HG03139 (cell line): Measurements from ENCODE around the gene SLC25A28.

Experiments
- ATAC-seq: cut with Tn5 transposase; IDR thresholded peaks from one replicate; pipeline ENCODE4 v1.9.1; 2021; ENCODE audit not compliant: unreplicated experiment

The SLC25A28 gene, protein sequence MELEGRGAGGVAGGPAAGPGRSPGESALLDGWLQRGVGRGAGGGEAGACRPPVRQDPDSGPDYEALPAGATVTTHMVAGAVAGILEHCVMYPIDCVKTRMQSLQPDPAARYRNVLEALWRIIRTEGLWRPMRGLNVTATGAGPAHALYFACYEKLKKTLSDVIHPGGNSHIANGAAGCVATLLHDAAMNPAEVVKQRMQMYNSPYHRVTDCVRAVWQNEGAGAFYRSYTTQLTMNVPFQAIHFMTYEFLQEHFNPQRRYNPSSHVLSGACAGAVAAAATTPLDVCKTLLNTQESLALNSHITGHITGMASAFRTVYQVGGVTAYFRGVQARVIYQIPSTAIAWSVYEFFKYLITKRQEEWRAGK

DNA sequence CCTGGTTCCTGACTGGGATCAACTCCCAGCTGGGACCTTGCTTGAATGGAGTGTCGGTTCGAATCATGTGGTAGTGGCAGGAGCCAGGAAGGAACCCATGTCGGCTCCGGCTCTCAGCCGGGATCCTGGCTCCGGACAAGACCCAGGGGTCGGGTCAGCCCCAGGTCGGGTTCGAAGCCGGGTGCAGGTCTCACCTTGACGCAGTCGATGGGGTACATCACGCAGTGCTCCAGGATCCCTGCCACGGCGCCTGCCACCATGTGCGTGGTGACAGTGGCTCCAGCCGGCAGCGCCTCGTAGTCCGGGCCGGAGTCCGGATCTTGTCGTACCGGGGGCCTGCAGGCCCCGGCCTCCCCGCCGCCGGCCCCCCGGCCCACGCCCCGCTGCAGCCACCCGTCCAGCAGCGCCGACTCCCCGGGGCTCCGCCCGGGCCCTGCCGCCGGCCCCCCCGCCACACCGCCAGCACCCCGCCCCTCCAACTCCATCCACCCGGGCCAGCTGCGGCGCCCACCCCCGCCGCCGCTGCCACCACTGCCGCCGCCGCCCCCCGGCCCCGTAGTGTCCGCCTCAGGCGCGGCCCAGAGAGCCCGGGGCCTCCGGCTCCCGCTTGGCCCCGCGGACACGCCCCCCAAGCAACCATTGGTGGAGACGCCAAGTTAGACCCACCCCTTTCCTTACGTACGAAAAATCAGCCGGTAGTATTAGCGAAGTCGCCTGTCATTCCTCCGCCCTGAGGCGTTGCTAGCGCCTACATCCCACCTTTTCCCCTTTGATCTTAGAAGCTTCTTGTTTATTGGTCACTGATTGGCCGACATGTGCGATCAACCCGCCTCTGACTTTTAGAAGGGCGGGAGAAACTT lies at the start of gene SLC25A28:
Gene SLC25A28 (minus strand): TSS at position 589 of the 860 bp plus-strand sequence. CDS start 104 bp downstream, at position 485.
- ATAC-seq = peak; percentile 73

DNA sequence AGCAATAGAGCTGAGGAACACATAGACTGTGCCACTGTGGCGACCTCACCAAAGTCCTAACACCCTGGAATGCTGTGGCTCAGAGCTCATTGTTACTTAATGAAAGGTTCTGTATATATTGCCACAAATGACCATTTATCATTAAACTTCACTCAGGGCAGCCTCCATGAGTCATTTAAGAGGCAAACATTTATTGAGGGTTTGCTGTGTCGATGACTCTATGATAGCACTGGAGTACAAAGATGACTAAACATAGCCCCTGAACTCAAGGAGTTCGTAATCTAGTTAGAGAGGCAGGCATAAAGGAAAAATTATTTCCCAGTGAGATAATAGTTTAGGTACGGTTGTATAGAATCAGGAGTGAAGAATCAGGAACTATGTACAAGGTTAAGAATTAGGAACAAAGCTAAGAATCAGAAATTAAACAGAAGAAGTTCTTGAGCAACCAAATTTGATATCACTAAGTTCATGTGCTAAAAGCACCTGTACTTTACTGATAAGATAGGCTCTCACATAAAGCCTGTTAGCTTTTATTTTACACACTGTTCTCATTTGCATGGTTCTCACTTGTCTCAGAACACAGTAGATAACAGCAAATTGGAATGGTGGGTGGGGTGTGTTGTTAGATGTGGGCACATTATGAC lies 47.0 kb upstream of the SLC25A28 start:
- no peak for ATAC-seq

DNA sequence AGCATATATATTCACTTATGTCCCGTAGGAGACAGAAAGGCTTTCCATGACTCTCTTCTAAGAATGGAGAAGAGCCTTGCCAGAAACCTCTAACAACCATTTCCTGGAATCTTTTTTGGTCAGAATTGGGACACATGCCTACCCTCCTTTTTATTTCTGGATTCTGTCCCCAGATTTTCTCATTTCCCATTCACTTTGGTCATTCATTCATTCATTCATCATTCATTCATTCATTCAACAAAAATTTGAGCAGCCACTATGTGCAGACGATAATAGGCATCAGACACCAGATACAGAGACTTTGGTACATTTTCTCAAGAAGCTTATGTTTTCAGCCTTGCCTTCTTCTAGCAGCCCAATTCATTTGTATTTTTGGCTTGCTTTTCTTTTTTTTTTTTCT lies 45.1 kb upstream of the SLC25A28 start:
- ATAC-seq = no peak

DNA sequence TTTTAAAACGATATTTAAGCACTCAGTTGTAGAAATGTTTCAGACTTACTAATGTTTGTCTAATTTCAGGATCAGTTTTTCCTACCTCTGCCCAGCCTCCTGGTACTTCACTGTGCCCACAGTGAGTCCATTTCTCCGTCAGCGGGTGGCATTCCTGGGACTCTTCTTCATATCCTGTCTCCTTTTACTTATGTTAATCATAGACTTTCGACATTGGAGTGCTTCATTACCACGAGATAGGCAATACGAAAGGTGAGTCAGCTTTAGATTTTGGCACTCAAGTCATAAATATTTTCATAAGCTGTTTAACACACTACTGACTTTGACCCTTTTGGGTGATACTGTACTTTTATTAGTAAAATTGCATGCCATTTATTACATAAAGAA lies 41.1 kb upstream of the SLC25A28 start:
- ATAC-seq = no peak

DNA sequence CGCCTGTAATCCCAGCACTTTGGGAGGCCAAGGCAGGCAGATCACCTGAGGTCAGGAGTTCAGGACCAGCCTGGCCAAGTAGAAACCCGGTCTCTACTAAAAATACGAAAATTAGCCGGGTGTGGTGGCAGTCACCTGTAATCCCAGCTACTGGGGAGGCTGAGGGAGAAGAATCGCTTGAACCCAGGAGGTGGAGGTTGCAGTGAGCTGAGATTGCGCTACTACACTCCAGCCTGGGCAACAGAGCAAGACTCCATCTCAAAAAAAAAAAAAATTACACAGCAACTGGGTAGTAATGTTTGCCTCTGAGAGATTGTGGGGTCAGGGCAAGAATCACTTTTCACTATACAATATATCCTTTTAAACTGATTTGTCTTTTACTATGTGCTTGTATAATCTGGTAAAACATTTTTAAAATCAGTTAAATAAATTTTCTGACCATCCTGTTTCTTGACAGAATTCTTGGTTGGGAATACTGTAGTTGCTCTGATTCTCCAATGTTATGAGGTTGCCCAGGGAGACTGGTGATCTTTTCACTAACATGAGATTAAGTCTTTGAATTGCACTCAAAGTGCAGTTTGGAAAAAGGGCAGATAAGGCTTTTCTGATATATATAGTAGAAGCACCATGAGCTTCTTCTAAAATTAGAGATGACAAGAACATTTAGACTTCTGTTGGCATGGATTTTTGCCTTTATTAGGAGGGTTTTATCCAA lies 40.6 kb upstream of the SLC25A28 start:
- ATAC-seq = no peak

DNA sequence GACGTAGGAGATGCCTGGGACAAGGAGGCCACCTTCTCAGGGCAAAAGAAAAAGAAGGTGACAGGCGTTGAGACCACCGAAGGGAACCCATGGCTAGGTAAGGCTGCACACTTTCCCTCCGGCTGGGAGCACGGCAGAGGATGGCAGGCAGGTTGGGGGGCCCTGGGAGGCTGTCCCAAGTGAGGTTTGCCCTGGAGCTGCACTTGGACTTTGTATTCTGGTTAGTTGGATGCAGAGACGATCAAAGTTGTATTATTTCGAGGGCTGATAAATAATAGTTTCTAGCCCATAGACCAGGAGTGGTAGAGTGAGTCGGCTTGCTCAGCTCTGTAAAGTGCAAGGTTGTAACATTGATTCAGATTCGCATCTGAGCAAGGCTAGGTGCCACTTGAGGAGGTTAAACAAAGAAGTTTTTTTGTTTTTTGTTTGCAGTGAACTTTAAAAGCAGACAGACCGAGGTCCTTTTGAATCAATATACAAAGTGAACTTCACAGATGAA lies 39.7 kb upstream of the SLC25A28 start:
- ATAC-seq = no peak

DNA sequence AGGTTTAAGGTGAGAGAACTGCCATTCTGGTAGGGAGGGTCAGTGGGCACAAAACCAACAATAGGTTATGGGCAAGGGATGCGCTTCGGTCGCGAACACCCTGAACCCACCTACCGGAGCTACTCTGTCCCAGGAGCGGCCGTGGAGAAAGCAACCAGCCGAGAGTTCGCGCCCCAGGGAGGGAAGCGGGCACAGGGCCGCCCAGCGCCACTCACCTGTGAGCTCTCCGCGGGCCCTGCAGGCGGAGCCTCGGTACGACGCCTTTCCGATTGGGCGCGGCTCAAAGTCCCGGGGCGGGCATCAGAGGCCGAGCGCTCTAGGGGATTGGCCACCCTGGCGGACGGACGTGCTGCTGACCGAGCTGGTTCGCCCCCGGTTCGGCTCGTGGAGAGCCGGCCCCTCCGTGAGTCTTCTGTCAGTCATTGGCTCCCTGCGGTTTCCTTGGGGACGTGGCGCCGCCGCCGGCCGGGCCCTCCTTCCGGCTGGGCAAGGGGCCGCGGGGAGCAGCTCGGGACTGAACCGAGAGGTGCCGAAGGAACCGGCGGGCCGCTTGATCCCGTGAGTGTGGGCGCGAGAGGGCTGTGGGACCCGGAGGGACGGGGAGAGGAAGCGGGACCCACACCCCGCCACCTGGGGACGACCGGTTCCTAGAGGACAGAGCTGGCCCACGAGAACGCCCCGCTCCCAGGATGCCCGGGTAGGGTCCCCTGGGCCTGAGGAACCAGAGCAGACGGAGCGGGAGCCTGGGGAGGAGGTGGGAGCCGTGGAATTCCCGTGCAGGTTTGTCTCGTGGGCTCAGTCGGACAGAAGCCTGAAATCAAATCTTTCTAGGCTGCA lies 39.0 kb upstream of the SLC25A28 start, which contains the start of gene ENTPD7:
Gene ENTPD7 (plus strand): TSS at position 479 of the 837 bp plus-strand sequence. CDS start 448 bp downstream, outside the sequence.
- ATAC-seq = peak; percentile 99

DNA sequence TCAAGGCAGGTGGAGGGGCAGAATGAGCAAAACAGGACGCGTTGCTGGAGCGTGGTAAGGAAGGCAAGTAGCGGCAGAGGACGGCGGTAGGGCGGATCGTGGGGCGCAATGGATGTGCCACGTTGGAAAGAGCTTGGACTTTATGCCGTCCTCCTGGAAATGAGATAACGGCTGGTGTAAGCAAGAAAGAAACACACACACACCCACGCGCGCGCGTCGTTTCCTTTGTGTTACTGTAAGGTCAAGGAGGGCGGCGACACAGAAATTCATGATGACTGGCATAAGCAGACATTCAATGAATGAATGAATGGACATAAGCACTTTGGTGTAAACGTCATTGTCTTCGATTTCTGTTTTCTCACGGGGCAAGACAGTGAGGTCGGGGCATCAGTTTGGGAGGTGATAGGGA lies 38.4 kb upstream of the SLC25A28 start:
- ATAC-seq = no peak

DNA sequence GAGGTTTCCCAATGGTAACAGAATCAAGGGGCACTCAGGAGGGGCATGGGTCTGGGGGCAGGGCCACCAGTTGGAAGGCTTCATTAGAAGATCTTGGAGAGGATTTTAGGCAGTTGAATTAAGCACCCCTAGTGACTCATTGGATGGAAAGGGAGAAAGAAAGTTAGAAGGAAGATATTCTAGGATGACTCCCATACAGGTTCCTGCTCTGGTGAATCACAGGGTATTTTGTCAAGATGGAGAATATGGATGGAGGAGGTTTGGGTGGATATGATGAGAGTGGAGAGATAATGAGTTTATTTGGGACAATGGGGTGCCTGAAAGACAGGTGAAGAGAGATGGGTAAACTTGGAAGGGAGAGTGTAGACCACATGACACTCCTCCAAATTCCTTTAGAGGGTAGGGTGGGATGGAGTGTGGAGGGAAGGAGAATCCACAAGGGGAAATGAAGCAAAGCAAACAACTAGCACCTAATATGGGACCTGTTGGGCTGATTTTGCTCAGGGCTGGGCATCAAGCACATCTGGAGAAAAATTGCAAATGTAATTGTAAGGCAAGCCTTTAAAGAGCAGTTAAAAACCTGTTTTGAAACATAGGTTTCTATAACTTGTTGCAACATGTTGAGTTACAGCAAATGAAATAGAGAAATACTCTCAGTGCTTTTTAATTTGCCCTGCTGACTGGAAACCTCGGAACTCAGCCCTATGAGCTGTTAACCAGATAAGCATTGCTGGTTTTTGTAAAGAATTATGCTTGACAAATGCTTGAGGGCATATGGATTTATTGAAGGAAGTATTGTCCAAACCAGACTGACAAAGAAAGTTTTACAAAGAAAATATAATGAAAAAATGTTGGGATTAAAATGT lies 36.2 kb upstream of the SLC25A28 start:
- no peak for ATAC-seq

DNA sequence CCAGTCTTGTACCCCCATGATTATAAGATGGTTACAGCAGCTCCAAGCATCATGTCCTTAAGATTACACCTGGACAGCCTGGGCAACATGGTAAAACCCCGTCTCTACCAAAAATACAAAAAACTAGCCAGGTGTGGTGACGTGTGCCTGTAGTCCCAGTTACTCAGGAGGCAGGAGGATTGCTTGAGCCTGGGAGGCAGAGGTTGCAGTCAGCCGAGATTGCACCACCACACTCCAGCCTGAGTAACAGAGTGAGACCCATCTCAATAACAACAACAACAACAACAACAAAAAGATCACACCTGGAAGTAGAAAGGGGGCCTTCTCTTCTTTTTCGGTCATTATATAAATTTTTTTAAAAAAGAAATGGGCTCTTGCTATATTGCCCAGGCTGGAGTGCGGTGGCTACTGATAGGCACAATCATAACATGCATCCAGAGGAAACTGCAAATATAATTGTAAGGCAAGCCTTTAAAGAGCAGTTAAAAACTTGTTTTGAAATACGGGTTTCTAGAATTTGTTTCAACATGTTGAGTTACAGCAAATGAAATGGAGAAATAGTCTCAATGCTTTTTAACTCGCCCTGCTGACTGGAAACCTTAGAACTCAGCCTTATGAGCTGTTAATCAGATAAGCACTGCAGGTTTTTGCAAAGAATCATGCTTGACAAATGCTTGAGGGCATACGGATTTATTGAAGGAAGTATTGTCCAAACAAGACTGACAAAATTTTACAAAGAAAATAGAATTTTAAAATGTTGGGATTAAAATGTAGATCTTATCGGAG lies 34.3 kb upstream of the SLC25A28 start:
- no peak for ATAC-seq

DNA sequence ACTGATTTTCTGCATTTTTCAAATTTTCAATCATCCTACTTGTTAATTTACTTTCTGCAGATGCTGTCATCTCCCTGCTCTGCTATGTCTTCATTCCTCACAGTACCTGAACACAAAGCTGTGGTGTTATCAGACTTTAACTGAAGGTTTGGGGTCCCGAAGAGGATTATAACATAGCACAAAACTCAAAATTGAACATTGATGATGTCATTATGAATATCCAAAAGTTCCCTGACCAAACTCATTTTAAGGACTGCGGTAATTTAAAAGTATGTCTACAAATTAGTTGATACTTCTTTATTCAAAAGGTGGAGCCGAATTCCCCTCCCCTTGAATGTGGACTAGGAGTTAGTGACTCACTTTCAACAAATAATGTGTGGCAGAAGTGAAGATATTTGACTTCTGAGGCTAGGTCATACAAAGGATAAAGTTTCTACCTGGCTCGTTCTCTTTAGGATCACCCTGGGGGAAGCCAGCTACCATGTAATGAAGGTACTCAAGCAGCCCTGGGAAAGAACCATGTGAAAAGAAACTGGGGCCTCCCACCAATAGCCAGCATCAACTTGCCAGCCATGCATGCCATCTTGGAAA lies 32.7 kb upstream of the SLC25A28 start:
- ATAC-seq = no peak

DNA sequence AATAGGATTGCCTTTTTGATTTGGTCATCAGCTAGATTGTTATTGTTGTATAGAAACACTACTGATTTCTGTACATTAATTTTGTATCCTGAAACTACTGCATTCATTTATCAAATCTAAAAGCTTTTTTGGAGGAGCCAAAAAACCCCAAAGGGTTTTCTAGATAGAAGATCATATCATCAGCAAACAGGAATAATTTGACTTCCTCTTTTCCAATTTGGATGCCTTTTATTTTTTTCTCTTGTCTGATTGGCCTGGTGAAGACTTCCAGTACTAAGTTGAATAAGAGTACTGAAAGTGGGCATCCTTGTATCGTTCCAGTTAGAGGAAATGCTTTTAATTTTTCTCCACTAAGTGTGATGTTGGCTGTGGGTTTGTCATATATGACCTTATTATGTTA lies 28.5 kb upstream of the SLC25A28 start:
- ATAC-seq = no peak

DNA sequence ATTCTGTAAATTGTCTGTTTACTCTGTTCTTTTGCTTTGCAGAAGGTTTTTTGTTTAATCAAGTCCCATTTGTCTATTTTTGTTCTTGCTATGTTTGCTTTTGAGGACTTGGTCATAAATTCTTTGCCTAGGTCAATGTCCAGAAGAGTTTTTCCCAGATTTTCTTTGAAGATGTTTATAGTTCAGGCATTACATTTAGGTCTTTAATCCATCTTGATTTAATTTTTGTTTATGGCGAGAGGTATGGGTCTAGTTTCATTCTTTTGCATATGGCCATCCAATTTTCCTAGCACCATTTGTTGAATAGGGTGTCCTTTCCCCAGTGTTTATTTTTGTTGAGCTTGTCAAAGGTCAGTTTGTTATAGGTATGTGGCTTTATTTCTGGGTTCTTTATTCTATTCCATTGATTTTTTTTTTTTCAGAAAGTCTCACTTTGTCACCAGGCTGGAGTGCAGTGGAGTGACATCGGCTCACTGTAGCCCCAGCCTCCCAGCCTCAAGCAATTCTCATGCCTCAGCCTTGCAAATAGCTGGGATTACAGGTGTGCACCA lies 27.4 kb upstream of the SLC25A28 start:
- ATAC-seq = no peak

DNA sequence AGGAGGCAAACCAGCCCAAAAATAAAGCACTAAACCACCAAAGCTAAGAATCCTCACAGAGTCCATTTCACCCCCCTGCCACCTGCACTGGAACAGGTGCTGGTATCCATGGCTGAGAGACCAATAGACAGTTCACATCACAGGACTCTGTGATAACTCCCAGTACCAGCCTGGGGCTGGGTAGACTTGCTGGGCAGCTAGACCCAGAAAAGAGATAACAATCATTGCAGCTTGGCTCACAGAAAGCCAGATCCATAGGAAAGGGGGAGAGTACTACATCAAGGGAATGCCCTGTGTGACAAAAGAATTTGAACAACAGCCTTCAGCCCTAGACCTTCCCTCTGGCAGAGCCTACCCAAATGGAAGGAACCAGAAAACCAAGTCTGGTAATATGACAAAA lies 13.6 kb upstream of the SLC25A28 start:
- ATAC-seq = no peak

DNA sequence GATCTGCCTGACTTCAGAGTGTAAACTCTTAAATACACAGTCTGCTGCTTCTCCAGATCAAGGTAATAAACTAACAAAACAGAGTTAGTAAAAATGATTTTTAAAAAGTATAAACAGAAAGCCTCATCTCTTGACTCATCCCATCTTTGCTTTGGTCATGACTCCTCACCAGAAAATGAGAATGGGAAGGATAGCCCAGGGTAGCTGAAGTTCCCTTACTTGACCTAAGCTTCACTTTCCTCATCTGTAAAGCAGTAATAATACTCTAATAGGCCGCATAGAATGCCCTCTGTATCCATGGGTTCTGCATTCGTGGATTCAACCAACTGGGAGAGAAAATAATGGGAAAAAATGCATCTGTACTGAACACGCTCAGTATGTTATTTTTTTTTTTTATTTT lies 11.3 kb upstream of the SLC25A28 start:
- ATAC-seq = no peak

DNA sequence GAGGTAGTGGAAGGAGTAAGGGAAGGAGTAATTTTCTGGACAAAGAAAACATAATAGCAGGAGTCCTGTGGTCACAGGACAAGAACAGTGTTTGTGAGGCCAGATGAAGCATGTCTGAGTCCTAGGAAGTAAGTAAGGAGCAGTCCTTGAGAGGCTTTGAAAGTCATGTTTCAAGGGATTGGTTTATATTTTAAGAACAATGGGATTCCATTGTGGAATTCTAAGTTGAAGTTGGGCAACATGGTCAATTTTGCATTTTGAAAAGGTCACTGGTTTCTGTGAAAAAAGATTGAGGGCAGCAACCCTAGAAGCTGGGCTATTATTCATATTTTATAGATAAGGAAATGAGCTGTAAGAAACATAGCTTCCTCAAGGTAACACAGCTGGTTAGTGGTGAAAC lies 10.8 kb upstream of the SLC25A28 start:
- ATAC-seq = no peak

DNA sequence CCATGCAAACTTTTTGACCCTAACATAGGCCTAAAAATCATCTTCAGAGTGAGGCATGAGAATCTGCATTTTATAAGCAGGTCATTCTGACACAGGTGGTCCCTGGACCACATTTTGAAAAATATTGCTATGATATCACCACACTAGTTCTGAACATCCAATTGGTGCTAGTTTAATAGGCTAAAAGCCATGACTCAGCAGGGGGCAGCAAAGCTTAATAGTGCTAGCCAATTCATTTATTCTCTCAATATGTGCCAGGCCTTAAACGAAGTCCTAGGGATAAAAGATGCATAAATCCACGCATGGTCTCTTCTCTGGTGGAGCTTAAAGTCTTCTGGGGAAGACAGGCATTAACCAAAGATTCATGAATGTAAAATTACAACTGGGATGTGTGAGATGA lies 10.2 kb upstream of the SLC25A28 start:
- no peak for ATAC-seq

DNA sequence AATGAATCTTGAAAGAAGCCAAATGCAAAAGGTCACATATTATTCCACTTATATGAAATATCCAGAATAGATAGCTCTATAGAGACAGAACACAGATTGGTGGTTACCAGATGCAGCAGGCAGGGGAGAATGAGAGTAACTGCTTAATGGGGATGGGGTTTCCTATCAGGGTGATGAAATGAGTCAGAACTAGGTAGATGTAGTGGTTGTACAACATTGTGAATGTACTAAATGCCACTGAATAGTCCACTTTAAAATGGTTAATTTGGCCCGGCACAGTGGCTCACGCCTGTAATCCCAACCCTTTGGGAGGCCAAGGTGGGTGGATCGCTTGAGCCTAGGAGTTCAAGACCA lies 9.4 kb upstream of the SLC25A28 start:
- ATAC-seq = no peak
